H1 (cell line): ENCODE data around the gene AGO3. TPM values are rescaled to one million over a fixed set of nuclear protein-coding genes. Genes with fewer than 3 reads are reported as not detected.

Experiments
- CTCF ChIA-PET: fragments of 300-600 bp; sonication (Branson Sonifier 250); formaldehyde crosslinking; loops from one replicate; lab custom pipeline; 2021; ENCODE audit not compliant: partially characterized antibody; lab: Charles Lee
- POLR2A ChIA-PET: fragments of 300-600 bp; sonication (Branson Sonifier 250); formaldehyde crosslinking; loops from one replicate; lab custom pipeline; 2021; ENCODE audit warnings: inconsistent platforms; ENCODE audit not compliant: partially characterized antibody; lab: Charles Lee
- DNase-seq, 2 experiments: peaks; one replicate each; pipeline versions ENCODE4 v3.0.0 to v3.0.0-alpha.2; 2010 to 2022; ENCODE audit warnings: low spot score in 2 of 2, low read depth in 1 of 2, mixed read lengths in 1 of 2
- FAIRE-seq: peaks from 2 replicates; lab custom pipeline; 2011; peaks lifted over from hg19 to GRCh38; lab: Jason Lieb, UNC
- H2AFZ ChIP-seq: 2 replicates; pipeline ENCODE4 v1.8.1; 2012; ENCODE audit warnings: low read length, inconsistent platforms
- H2AK5ac ChIP-seq: 2 replicates; pipeline ENCODE4 v1.6.1; 2013; ENCODE audit warnings: low read depth, low read length
- H2BK120ac ChIP-seq: replicated peaks from 2 replicates; pipeline ENCODE3; 2013; ENCODE audit warnings: low read depth, low read length, inconsistent platforms
- H2BK12ac ChIP-seq: 2 replicates; pipeline ENCODE4 v1.6.1; 2013; ENCODE audit warnings: low read depth, low read length
- H2BK15ac ChIP-seq: 2 replicates; pipeline ENCODE4 v1.6.1; 2013; ENCODE audit warnings: low read length
- H2BK20ac ChIP-seq: 2 replicates; pipeline ENCODE4 v1.6.1; 2013; ENCODE audit warnings: low read length
- H2BK5ac ChIP-seq: 2 replicates; pipeline ENCODE4 v1.6.1; 2013; ENCODE audit warnings: low read depth, low read length
- H3K14ac ChIP-seq: 2 replicates; pipeline ENCODE4 v1.6.1; 2013; ENCODE audit warnings: inconsistent platforms; ENCODE audit not compliant: insufficient read length
- H3K18ac ChIP-seq: 2 replicates; pipeline ENCODE4 v1.6.1; 2013; ENCODE audit warnings: low read length; ENCODE audit errors: extremely low read depth
- H3K23ac ChIP-seq: 2 replicates; pipeline ENCODE4 v1.6.1; 2013; ENCODE audit warnings: inconsistent platforms; ENCODE audit not compliant: insufficient read length
- H3K23me2 ChIP-seq: 2 replicates; pipeline ENCODE4 v1.6.1; 2013; ENCODE audit warnings: low read depth, low read length
- H3K27ac ChIP-seq: 2 replicates; pipeline ENCODE4 v1.6.1; 2011; ENCODE audit warnings: low read depth, low read length, inconsistent platforms
- H3K27me3 ChIP-seq, 4 experiments: replicated peaks in 1 of 4; 1 replicate in 1 of 4; 2 replicates in 3 of 4; pipeline versions ENCODE4 v1.6.1 to v1.8.1; 2011 to 2013; ENCODE audit warnings: low read length in 3 of 4, mild to moderate bottlenecking in 3 of 4, inconsistent platforms in 2 of 4, mixed read lengths in 2 of 4, moderate library complexity in 1 of 4; ENCODE audit not compliant: control insufficient read depth in 3 of 4, insufficient read depth in 3 of 4; ENCODE audit errors: extremely low read depth in 1 of 4
- H3K36me3 ChIP-seq, 4 experiments: 2 replicates each; pipeline versions ENCODE4 v1.6.1 to v1.8.1; 2011 to 2013; ENCODE audit warnings: mild to moderate bottlenecking in 4 of 4, low read length in 3 of 4, moderate library complexity in 2 of 4, control low read depth in 1 of 4, inconsistent platforms in 1 of 4; ENCODE audit not compliant: insufficient read depth in 4 of 4, control insufficient read depth in 2 of 4
- H3K4ac ChIP-seq: replicated peaks from 2 replicates; pipeline ENCODE3; 2013; ENCODE audit warnings: low read length, low read depth, mixed read lengths, inconsistent platforms; ENCODE audit not compliant: insufficient read length
- H3K4me1 ChIP-seq, 4 experiments: replicated peaks in 1 of 4; 1 replicate in 1 of 4; 2 replicates in 3 of 4; pipeline versions ENCODE4 v1.6.1 to v1.8.1; 2011 to 2013; ENCODE audit warnings: low read length in 3 of 4, inconsistent platforms in 2 of 4, mixed read lengths in 1 of 4; ENCODE audit not compliant: insufficient read depth in 4 of 4, control insufficient read depth in 3 of 4
- H3K4me2 ChIP-seq, 2 experiments: 2 replicates each; pipeline versions ENCODE4 v1.6.1 to v1.8.1; 2011 to 2013; ENCODE audit warnings: low read depth in 2 of 2, low read length in 2 of 2, control low read depth in 1 of 2, inconsistent platforms in 1 of 2, mild to moderate bottlenecking in 1 of 2; ENCODE audit not compliant: insufficient read depth in 1 of 2
- H3K4me3 ChIP-seq, 4 experiments: fragments of 200-600, 300-600 bp in 1 of 4; sonication (generic), shearing (Covaris generic), sonication (Bioruptor Twin) in 1 of 4; 2 replicates each; pipeline versions ENCODE4 v1.5.1 to v1.8.1; 2011 to 2016; ENCODE audit warnings: low read length in 4 of 4, low read depth in 3 of 4, control low read depth in 2 of 4, inconsistent platforms in 2 of 4, mild to moderate bottlenecking in 2 of 4, mixed read lengths in 1 of 4, moderate library complexity in 1 of 4; ENCODE audit not compliant: insufficient read depth in 2 of 4; ENCODE audit errors: extremely low read depth in 1 of 4
- H3K56ac ChIP-seq: replicated peaks from 2 replicates; pipeline ENCODE3; 2013; ENCODE audit warnings: low read depth, mild to moderate bottlenecking, mixed read lengths, low read length, inconsistent platforms; ENCODE audit not compliant: insufficient read length
- H3K79me1 ChIP-seq: 2 replicates; pipeline ENCODE4 v1.6.1; 2013; ENCODE audit warnings: low read depth, low read length, control low read depth
- H3K79me2 ChIP-seq, 2 experiments: 2 replicates each; pipeline versions ENCODE4 v1.6.1 to v1.8.1; 2012 to 2013; ENCODE audit warnings: low read length in 2 of 2, mild to moderate bottlenecking in 2 of 2, inconsistent platforms in 1 of 2; ENCODE audit not compliant: insufficient read depth in 2 of 2, control insufficient read depth in 1 of 2
- H3K9ac ChIP-seq, 4 experiments: replicated peaks in 1 of 4; 1 replicate in 1 of 4; 2 replicates in 3 of 4; pipeline versions ENCODE4 v1.6.1 to v1.8.1; 2011 to 2013; ENCODE audit warnings: low read depth in 3 of 4, low read length in 3 of 4, control low read depth in 2 of 4, mild to moderate bottlenecking in 2 of 4, moderate library complexity in 2 of 4, inconsistent platforms in 1 of 4; ENCODE audit errors: extremely low read depth in 1 of 4
- H3K9me3 ChIP-seq, 2 experiments: 2 replicates each; pipeline versions ENCODE4 v1.6.1 to v1.8.1; 2012 to 2013; ENCODE audit warnings: mild to moderate bottlenecking in 2 of 2, moderate library complexity in 2 of 2, control low read depth in 1 of 2, inconsistent platforms in 1 of 2, low read depth in 1 of 2, low read length in 1 of 2, mixed read lengths in 1 of 2; ENCODE audit not compliant: insufficient read depth in 2 of 2
- H4K20me1 ChIP-seq, 2 experiments: replicated peaks in 1 of 2; 2 replicates each; pipeline versions ENCODE3 to v1.8.1; 2011 to 2013; ENCODE audit warnings: inconsistent platforms in 2 of 2, low read length in 2 of 2, mild to moderate bottlenecking in 1 of 2; ENCODE audit not compliant: insufficient read depth in 2 of 2, control insufficient read depth in 1 of 2
- H4K5ac ChIP-seq: 2 replicates; pipeline ENCODE4 v1.6.1; 2013; ENCODE audit warnings: low read length, low read depth, mixed read lengths, inconsistent platforms; ENCODE audit not compliant: insufficient read length
- H4K8ac ChIP-seq: 2 replicates; pipeline ENCODE4 v1.8.0; 2013; ENCODE audit warnings: mild to moderate bottlenecking, moderate library complexity, low read length, inconsistent platforms; ENCODE audit not compliant: insufficient read depth; ENCODE audit errors: extremely low read depth
- H4K91ac ChIP-seq: replicated peaks from 2 replicates; pipeline ENCODE3; 2013; ENCODE audit warnings: low read length, mixed read lengths, inconsistent platforms; ENCODE audit not compliant: insufficient read length
- ATF2 ChIP-seq: IDR thresholded peaks from 2 replicates; pipeline ENCODE4 v1.6.1; 2012; ENCODE audit warnings: low read length, inconsistent platforms
- BACH1 ChIP-seq: IDR thresholded peaks from 2 replicates; pipeline ENCODE4 v1.6.1; 2012; ENCODE audit warnings: low read length, improper control_type of control experiment
- EP300 ChIP-seq, 2 experiments: IDR thresholded peaks; 1 replicate in 1 of 2; 2 replicates in 1 of 2; pipeline ENCODE4 v1.6.1; 2011 to 2012; ENCODE audit warnings: low read depth in 2 of 2, low read length in 2 of 2, mild to moderate bottlenecking in 2 of 2, borderline replicate concordance in 1 of 2, inconsistent platforms in 1 of 2, moderate library complexity in 1 of 2
- FOSL1 ChIP-seq: IDR thresholded peaks from 2 replicates; pipeline ENCODE4 v1.6.1; 2011; ENCODE audit warnings: mild to moderate bottlenecking, low read depth, low read length, moderate library complexity; ENCODE audit not compliant: insufficient read depth
- NANOG ChIP-seq: IDR thresholded peaks from 2 replicates; pipeline ENCODE4 v1.6.1; 2011; ENCODE audit warnings: low read length, low read depth, mild to moderate bottlenecking, inconsistent platforms; ENCODE audit not compliant: insufficient read depth, poor library complexity, severe bottlenecking
- RFX5 ChIP-seq: IDR thresholded peaks from 2 replicates; pipeline ENCODE4 v1.6.1; 2011; ENCODE audit warnings: low read depth, low read length, improper control_type of control experiment, borderline replicate concordance
- TAF7 ChIP-seq: optimal IDR thresholded peaks from 2 replicates; pipeline ENCODE3; 2011; ENCODE audit warnings: low read depth, mild to moderate bottlenecking, inconsistent platforms, low read length, moderate library complexity, borderline replicate concordance
- TEAD4 ChIP-seq: IDR thresholded peaks from 2 replicates; pipeline ENCODE4 v1.6.1; 2012; ENCODE audit warnings: low read depth, low read length, inconsistent platforms, mixed read lengths
- WGBS, 2 experiments: shearing (Covaris generic) in 1 of 2; methylation state at CpG; one replicate each; pipeline versions ENCODE4 v1.1.6 to v1.1.7; 2013 to 2015; ENCODE audit warnings: low lambda C conversion rate in 2 of 2, mixed read lengths in 2 of 2, inconsistent platforms in 1 of 2, low coverage in 1 of 2, missing lambda C conversion rate in 1 of 2; ENCODE audit not compliant: insufficient replicate concordance in 2 of 2, insufficient coverage in 1 of 2, insufficient read length in 1 of 2; ENCODE audit errors: extremely low coverage in 1 of 2, missing lambda C conversion rate in 1 of 2; 5-methylcytosine and 5-hydroxymethylcytosine counted together
- polyA plus RNA-seq, 7 experiments: library from polyadenylated mRNA; depleted of rRNA in 3 of 7; stranded (reverse) in 5 of 7; unstranded in 2 of 7; fragments of >200 nt in 5 of 7; fragments of 200-250 nt in 2 of 7; gene quantifications; 1 replicate in 5 of 7; 2 replicates in 1 of 7; 4 replicates in 1 of 7; pipeline versions ENCODE4 v1.2.1 to v1.2.3, GENCODE V29; 2011 to 2013; ENCODE audit warnings: missing spikeins in 2 of 7, mixed read lengths in 2 of 7
- total RNA-seq: library from RNA; stranded (reverse); fragmentation: NEBNext Ultra II Directional; extraction: Animal tissue kit (Norgen Biotek cat#: 25700); gene quantifications from 2 replicates; pipeline ENCODE4 v1.2.1, GENCODE V29; 2021

AGO3 gene
- total and polyA plus RNA-seq, 2 of the 8 experiments (the other 6 are each of a cell fraction or from before 2014, with no cell fraction given) = 10.7 to 26.4 TPM

- Histone ChIP-seq H3K23me2 (no peaks in the 10 kb centered on the region), H3K4ac (no peak overlapping the region), H3K9me3 (no peaks in the 10 kb centered on the region), H4K5ac (no peak overlapping the region), H3K4me3 (no peak overlapping the region), H4K20me1 (no peaks in the 10 kb centered on the region), H4K8ac (no peak overlapping the region; the same call in 1 of the 2 replicates), H3K56ac (no peak overlapping the region), H4K91ac (no peak overlapping the region), H3K4me2 (no peak overlapping the region), H3K27me3 (no peaks in the 10 kb centered on the region; a peak in 1 of 7 replicates), H2BK12ac (no peak overlapping the region), H3K27ac (no peak overlapping the region), H3K9ac (no peak overlapping the region), H3K23ac (no peak overlapping the region), H3K14ac (no peak overlapping the region), H3K79me1 (no peaks in the 10 kb centered on the region), H2BK15ac (no peak overlapping the region), H3K79me2 (no peaks in the 10 kb centered on the region), H3K18ac (no peak overlapping the region), H2AFZ (no peak overlapping the region), H2BK5ac (no peak overlapping the region), H2BK20ac (no peak overlapping the region), H2AK5ac (no peak overlapping the region), H2BK120ac (no peak overlapping the region), H3K4me1 (peaks cover 0 to 4% (median 0%) of the 10 kb centered on the region in 4 experiments; a peak in 1 of 7 replicates), H3K36me3 (no peaks in the 10 kb centered on the region)
- ChIA-PET CTCF (interaction anchor here (0.8 to 32.6 kb wide), 7 partner anchors 9 to 77 kb away, joined by 4 to 738 read pairs (median 6); partner anchors contain the start of gene TRAPPC3), POLR2A (interaction anchor here (0.8 kb wide), 1 partner anchor 79 kb away, joined by 4 read pairs; no protein-coding TSS in a partner anchor)
- no peak for FAIRE-seq
- TF ChIP-seq TAF7 (no peak), EP300 (IDR thresholded peaks at IDR 0.05; ENCODE audit: borderline replicate concordance in 1 of 2, low read depth in 2 of 2, low read length in 2 of 2) (no peak), RFX5 (no peak), FOSL1 (no peak), TEAD4 (no peak), BACH1 (no peak), NANOG (no peak), ATF2 (no peak)
- 80% methylated on average over 3 of the region's 4 CpGs; no CpG with 5 or more reads in 1 of the 2 experiments for WGBS, 2 experiments
- DNase-seq = no peak
These were observed 180.2 kb downstream of the AGO3 start for GRCh38 chr1:36111151-36111550.
